Stimulated activated naive B cell treated with anti-CD40 and anti-IgM and Interleukin-4, amounts not matched to agents 10 μg/mL and 1 μg/mL and 100 μg/mL, for 72 hours (primary cell): ENCODE data around the gene LUZP2.

Source experiments
- ATAC-seq, 2 donors: fragments of 150-1000 bp; cut with Tn5 transposase; replicated peaks; 2 replicates each; pipeline ENCODE4 v1.10.0; 2021; ENCODE audit warnings: moderate library complexity in 1 of 2
- DNase-seq: peaks from one replicate; pipeline ENCODE4 v3.0.0; 2021
- H3K27ac Mint-ChIP-seq: one replicate; pipeline ENCODE4 v1.8.0; 2022; ENCODE audit warnings: mild to moderate bottlenecking, mixed read lengths
- H3K27me3 Mint-ChIP-seq, 2 donors: one replicate each; pipeline ENCODE4 v1.8.0; 2022; ENCODE audit warnings: mixed read lengths in 2 of 2
- H3K36me3 Mint-ChIP-seq, 2 donors: one replicate each; pipeline ENCODE4 v1.8.0; 2022; ENCODE audit warnings: mixed read lengths in 2 of 2, mild to moderate bottlenecking in 1 of 2
- H3K4me1 Mint-ChIP-seq, 2 donors: one replicate each; pipeline ENCODE4 v1.8.0; 2022; ENCODE audit warnings: mixed read lengths in 2 of 2, mild to moderate bottlenecking in 1 of 2
- H3K4me3 Mint-ChIP-seq, 2 donors: one replicate each; pipeline ENCODE4 v1.8.0; 2022; ENCODE audit warnings: mild to moderate bottlenecking in 2 of 2, mixed read lengths in 2 of 2, moderate library complexity in 1 of 2
- H3K9me3 Mint-ChIP-seq, 2 donors: one replicate each; pipeline ENCODE4 v1.8.0; 2022; ENCODE audit warnings: mixed read lengths in 2 of 2, mild to moderate bottlenecking in 1 of 2

Gene LUZP2

DNA sequence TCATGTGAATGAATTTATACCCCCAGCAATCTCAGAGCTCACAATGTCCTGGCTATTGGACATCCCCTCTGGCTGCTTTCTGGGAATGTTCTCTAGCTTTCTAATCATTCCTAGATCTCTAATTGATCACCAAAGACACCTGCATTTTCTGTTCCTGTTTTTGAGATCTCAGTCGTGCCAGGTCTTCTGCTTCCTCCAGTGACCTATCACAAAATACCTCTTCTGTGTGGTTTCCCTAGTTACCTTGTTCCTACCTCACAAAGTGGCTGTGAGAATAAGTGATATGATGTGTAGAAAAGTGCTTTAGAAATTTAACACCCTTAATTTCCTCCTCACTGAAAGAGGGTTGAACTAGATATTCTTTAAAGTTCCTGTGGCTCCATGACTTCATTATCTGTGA lies 92.2 kb downstream of the LUZP2 start:
- no peaks in the 10 kb centered on the region for H3K36me3 Mint-ChIP-seq
- DNase-seq = no peak
- H3K4me1 Mint-ChIP-seq = no peaks in the 10 kb centered on the region
- H3K27ac Mint-ChIP-seq = no peak overlapping the region
- H3K4me3 Mint-ChIP-seq = no peak overlapping the region
- no peaks in the 10 kb centered on the region for H3K27me3 Mint-ChIP-seq
- H3K9me3 Mint-ChIP-seq = no peaks in the 10 kb centered on the region
- ATAC-seq = no peak

- H3K4me1 Mint-ChIP-seq = no peaks in the 10 kb centered on the region
- H3K27ac Mint-ChIP-seq = no peak overlapping the region
- no peaks in the 10 kb centered on the region for H3K9me3 Mint-ChIP-seq
- no peak for ATAC-seq
- H3K4me3 Mint-ChIP-seq = no peak overlapping the region
- no peaks in the 10 kb centered on the region for H3K27me3 Mint-ChIP-seq
- no peaks in the 10 kb centered on the region for H3K36me3 Mint-ChIP-seq
- DNase-seq = no peak
These were observed 94.4 kb downstream of the LUZP2 start for GRCh38 chr11:24591283-24591682.

GRCh38 chr11:24592360-24592759 lies 95.5 kb downstream of the LUZP2 start:
- no peak for DNase-seq
- no peaks in the 10 kb centered on the region for H3K9me3 Mint-ChIP-seq
- no peak overlapping the region for H3K4me3 Mint-ChIP-seq
- H3K36me3 Mint-ChIP-seq = no peaks in the 10 kb centered on the region
- no peaks in the 10 kb centered on the region for H3K27me3 Mint-ChIP-seq
- ATAC-seq = no peak
- no peaks in the 10 kb centered on the region for H3K4me1 Mint-ChIP-seq
- no peak overlapping the region for H3K27ac Mint-ChIP-seq

- Mint-ChIP-seq H3K36me3 (no peaks in the 10 kb centered on the region), H3K27ac (no peak overlapping the region), H3K27me3 (no peaks in the 10 kb centered on the region), H3K4me3 (no peak overlapping the region), H3K9me3 (no peaks in the 10 kb centered on the region), H3K4me1 (no peaks in the 10 kb centered on the region)
- ATAC-seq = no peak
- DNase-seq = no peak
These were observed 96.5 kb downstream of the LUZP2 start for GRCh38 chr11:24593332-24593731.

DNA sequence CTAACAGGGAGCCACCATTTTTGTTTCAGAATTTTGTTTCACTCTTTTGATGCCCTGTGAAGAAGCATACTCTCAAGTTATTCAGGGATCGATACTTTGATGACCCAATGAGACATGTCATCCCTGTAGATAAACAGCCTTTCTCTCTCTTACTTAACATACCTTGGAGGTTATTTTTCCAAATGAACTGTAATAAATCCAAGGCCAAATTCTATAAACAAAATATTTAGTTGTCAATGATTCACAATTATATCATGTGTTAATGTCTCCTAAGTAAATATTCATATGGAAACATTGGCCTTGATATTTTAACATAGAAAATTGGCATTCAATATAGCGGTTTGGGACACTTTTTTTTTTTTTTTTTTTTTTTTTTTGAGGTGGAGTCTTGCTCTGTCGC lies 97.5 kb downstream of the LUZP2 start:
- no peak for DNase-seq
- no peaks in the 10 kb centered on the region for H3K27me3 Mint-ChIP-seq
- H3K36me3 Mint-ChIP-seq = no peaks in the 10 kb centered on the region
- no peak for ATAC-seq
- H3K4me1 Mint-ChIP-seq = no peaks in the 10 kb centered on the region
- H3K9me3 Mint-ChIP-seq = no peaks in the 10 kb centered on the region
- no peak overlapping the region for H3K27ac Mint-ChIP-seq
- no peak overlapping the region for H3K4me3 Mint-ChIP-seq

- no peak for DNase-seq
- Mint-ChIP-seq H3K27ac (no peak overlapping the region), H3K4me1 (no peaks in the 10 kb centered on the region), H3K4me3 (no peak overlapping the region), H3K9me3 (no peaks in the 10 kb centered on the region), H3K27me3 (no peaks in the 10 kb centered on the region), H3K36me3 (no peaks in the 10 kb centered on the region)
- no peak for ATAC-seq
These were observed 101.8 kb downstream of the LUZP2 start for GRCh38 chr11:24598641-24599040.

DNA sequence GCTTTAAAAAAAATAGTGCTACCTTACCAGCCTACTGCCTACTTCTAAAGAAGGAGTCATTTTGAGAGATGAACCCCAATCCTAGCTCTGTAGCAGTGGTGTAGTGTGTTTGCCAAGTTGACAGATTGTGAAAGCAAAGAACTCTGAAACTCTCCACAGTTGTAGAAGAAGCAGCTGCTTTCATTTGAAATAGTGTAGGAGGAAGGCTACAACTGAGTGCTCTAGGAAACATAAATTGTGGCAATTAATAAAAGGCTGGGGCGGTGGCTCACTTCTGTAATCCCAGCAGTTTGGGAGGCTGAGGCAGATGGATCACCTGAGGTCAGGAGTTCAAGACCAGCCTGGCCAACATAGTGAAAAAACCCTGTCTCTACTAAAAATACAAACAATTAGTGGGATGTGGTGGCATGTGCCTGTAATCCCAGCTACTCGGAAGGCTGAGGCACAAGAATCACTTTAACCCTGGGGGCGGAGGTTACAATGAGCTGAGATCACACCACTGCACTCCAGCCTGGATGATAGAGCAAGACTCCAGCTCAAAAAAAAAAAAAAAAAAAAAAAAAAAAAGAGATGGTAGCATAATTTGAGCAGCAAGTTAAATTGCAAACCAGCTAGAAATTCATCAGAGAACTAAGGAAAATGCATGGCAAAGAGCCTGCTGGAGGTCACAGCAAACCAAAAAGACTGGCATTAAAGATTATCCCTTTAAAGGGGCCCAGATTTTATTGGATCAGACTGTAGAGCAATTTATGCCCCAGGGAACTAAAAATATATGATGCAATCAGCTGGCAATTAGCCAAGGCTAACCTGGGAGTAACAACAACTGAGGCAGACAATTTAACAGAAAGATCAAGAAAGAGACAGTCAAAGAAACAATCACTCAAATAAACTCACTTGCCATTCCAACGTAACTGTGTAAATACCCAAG lies 112.6 kb downstream of the LUZP2 start:
- ATAC-seq (no peak), DNase-seq (no peak)
- no peak overlapping the region for H3K4me3 Mint-ChIP-seq
- no peak overlapping the region for H3K27ac Mint-ChIP-seq
- H3K9me3 Mint-ChIP-seq = peaks cover 0 to 4% of the 10 kb centered on the region in 2 donors
- no peaks in the 10 kb centered on the region for H3K4me1 Mint-ChIP-seq
- H3K27me3 Mint-ChIP-seq = no peaks in the 10 kb centered on the region
- no peaks in the 10 kb centered on the region for H3K36me3 Mint-ChIP-seq

DNA sequence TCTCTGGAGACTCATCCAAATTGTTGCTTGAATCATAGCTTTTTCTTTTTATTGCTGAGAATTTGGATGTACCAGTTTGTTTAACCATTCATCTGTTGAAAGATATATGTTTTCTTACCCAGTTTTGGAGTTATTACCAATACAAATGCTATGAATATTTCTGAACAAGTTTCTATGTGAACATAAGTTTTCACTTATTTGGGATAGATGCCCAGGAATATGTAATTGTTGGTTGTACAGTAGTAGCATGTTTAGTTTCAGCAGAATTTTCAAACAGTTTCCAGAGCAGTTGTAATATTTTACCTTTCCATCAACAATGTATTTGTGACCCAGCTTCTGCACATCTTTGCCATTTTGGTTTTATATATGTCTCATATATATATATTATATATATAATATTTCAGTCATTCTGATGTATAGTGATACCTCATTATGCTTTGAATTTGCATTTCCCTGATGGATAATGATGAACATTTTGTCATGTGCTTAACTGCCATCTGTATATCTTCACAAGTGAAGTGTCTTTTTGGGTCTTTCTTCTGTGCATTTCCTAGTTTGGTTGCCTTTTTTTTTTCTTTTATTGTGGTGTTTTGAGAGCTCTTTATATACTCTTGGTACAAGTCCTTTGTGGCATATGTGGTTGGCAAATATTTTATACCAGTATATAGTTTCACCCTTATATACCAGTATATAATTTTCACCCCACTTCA lies 118.8 kb downstream of the LUZP2 start:
- Mint-ChIP-seq H3K27me3 (no peaks in the 10 kb centered on the region), H3K4me3 (no peak overlapping the region), H3K4me1 (no peaks in the 10 kb centered on the region), H3K36me3 (no peaks in the 10 kb centered on the region), H3K9me3 (no peaks in the 10 kb centered on the region), H3K27ac (no peak overlapping the region)
- no peak for ATAC-seq
- no peak for DNase-seq

GRCh38 chr11:24617856-24618255 lies 121.0 kb downstream of the LUZP2 start:
- Mint-ChIP-seq H3K27me3 (no peaks in the 10 kb centered on the region), H3K27ac (no peak overlapping the region), H3K36me3 (no peaks in the 10 kb centered on the region), H3K4me1 (no peaks in the 10 kb centered on the region), H3K9me3 (no peaks in the 10 kb centered on the region), H3K4me3 (no peak overlapping the region)
- no peak for DNase-seq
- no peak for ATAC-seq

- DNase-seq = no peak
- H3K9me3 Mint-ChIP-seq = no peaks in the 10 kb centered on the region
- ATAC-seq = no peak
These were observed 123.0 kb downstream of the LUZP2 start for GRCh38 chr11:24619900-24620299.

DNA sequence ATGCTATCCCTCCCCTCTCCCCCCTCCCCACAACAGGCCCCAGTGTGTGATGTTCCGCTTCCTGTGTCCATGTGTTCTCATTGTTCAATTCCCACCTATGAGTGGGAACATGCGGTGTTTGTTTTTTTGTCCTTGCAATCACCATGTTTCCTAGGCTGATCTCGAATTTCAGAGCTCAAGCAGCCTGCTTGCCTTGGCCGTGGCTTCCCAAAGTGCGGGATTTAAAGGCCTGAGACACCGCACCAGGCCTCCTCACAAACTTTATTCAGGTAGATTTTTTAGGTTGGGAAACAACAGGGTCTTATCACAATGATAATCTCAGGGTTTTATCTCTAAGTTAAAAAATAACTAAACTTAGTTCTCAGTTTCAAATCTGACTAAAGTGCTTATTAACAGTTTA lies 125.4 kb downstream of the LUZP2 start:
- Mint-ChIP-seq H3K9me3 (no peaks in the 10 kb centered on the region), H3K27me3 (no peaks in the 10 kb centered on the region), H3K27ac (no peak overlapping the region), H3K4me1 (no peaks in the 10 kb centered on the region), H3K4me3 (no peak overlapping the region), H3K36me3 (no peaks in the 10 kb centered on the region)
- DNase-seq (no peak), ATAC-seq (no peak)

More at GRCh38 chr11:24619900-24620299, 123.0 kb downstream of the LUZP2 start:
- Mint-ChIP-seq H3K4me3 (no peak overlapping the region), H3K27ac (no peak overlapping the region), H3K4me1 (no peaks in the 10 kb centered on the region), H3K27me3 (no peaks in the 10 kb centered on the region), H3K36me3 (no peaks in the 10 kb centered on the region)

DNA sequence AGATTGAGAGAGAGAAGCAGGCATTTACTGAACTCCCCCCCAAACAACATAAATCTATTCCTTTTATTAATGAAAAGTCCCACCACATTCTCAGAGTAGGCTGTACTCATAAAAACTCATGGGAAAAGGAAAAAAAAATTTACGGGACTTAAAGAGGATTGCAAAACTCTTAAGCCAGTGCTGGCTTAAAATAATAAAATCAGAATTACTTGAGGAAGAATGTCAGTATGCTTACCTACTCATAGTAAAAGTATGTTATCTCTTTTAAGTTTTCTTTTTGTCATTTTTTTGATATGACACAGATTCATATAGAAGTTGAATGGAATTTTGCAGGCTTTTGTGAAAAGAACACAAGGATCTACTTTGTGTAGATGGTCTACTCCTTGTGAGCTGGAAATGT lies 126.3 kb downstream of the LUZP2 start:
- H3K4me3 Mint-ChIP-seq = no peak overlapping the region
- H3K36me3 Mint-ChIP-seq = no peaks in the 10 kb centered on the region
- H3K4me1 Mint-ChIP-seq = no peaks in the 10 kb centered on the region
- no peak for DNase-seq
- H3K27me3 Mint-ChIP-seq = no peaks in the 10 kb centered on the region
- no peak for ATAC-seq
- H3K9me3 Mint-ChIP-seq = no peaks in the 10 kb centered on the region
- H3K27ac Mint-ChIP-seq = no peak overlapping the region

- H3K4me3 Mint-ChIP-seq = no peak overlapping the region
- H3K36me3 Mint-ChIP-seq = no peaks in the 10 kb centered on the region
- H3K9me3 Mint-ChIP-seq = no peaks in the 10 kb centered on the region
- no peaks in the 10 kb centered on the region for H3K27me3 Mint-ChIP-seq
- DNase-seq = no peak
- ATAC-seq = no peak
- H3K27ac Mint-ChIP-seq = no peak overlapping the region
- no peaks in the 10 kb centered on the region for H3K4me1 Mint-ChIP-seq
These were observed 127.6 kb downstream of the LUZP2 start for GRCh38 chr11:24624432-24624831.

DNA sequence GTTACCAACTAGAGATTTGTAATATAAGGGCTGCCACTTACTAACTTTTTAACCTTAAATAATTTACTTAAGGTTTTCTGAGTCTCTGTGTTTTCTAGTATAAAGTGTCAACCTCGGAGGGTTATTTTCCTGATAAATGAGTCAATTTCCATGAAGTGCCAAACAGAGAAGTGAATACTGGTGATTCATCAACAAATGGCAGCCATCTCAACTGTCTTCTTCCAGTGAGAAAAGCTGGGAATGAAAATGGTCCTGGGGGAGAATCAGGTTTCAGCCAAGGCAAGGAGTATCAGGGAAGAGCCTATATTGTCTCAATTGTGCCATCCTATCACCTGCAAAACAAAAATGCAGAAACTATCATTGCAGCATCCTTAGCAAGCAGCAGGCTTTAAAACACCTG lies 129.1 kb downstream of the LUZP2 start:
- no peak overlapping the region for H3K27ac Mint-ChIP-seq
- DNase-seq = no peak
- H3K27me3 Mint-ChIP-seq = no peaks in the 10 kb centered on the region
- no peaks in the 10 kb centered on the region for H3K36me3 Mint-ChIP-seq
- no peak for ATAC-seq
- no peaks in the 10 kb centered on the region for H3K9me3 Mint-ChIP-seq
- H3K4me1 Mint-ChIP-seq = no peaks in the 10 kb centered on the region
- H3K4me3 Mint-ChIP-seq = no peak overlapping the region

- no peak overlapping the region for H3K27ac Mint-ChIP-seq
- H3K4me1 Mint-ChIP-seq = no peaks in the 10 kb centered on the region
- H3K9me3 Mint-ChIP-seq = no peaks in the 10 kb centered on the region
- H3K36me3 Mint-ChIP-seq = no peaks in the 10 kb centered on the region
- H3K27me3 Mint-ChIP-seq = peaks cover 0 to 4% of the 10 kb centered on the region in 2 donors
- ATAC-seq (no peak), DNase-seq (no peak)
- no peak overlapping the region for H3K4me3 Mint-ChIP-seq
These were observed 131.4 kb downstream of the LUZP2 start for GRCh38 chr11:24628224-24628776.
